Left cardiac atrium (tissue), 4 donors: ENCODE data around the gene SLX4IP. TPM values are rescaled to one million over a fixed set of nuclear protein-coding genes. Genes with fewer than 3 reads are reported as not detected.
"Not testable (repeated sequence)": the region's sequence is repeated elsewhere in the genome, so short reads cannot be mapped to it uniquely, and the experiment has no call there.

ENCODE experiments used
- ATAC-seq, 2 donors: fragments of 200-7000 bp; cut with Tn5 transposase; one replicate each; pipeline ENCODE4 v1.9.1; 2020; ENCODE audit warnings: mild to moderate bottlenecking in 2 of 2, moderate library complexity in 2 of 2
- DNase-seq: peaks from one replicate; pipeline ENCODE4 v3.0.0-alpha.2; 2020
- intact Hi-C, 2 donors: fragments of 100-400 bp; cut with DNase I; formaldehyde crosslinking; loops; one replicate each; pipeline versions ENCODE4 v1.14.1 to v1.15.1; 2022 to 2023
- total RNA-seq, 2 donors: library from RNA; stranded (reverse); fragmentation: NEBNext Ultra II Directional; extraction: Animal tissue kit (Norgen Biotek cat#: 25700); gene quantifications; one replicate each; pipeline ENCODE4 v1.2.1, GENCODE V29; 2021
- donor health status: DM: no; HTN: yes; CAD: no.
- donor health status: DM: no; HTN: yes; CAD: no; lungs with severe emphysema.
- donor health status: DM: yes; HTN: yes; CAD: no.
- donor health status: Dilated cardiomyopathy.

The SLX4IP gene
- total RNA-seq, 2 donors from 2014 or later: 1.7 to 3.1 TPM

DNA sequence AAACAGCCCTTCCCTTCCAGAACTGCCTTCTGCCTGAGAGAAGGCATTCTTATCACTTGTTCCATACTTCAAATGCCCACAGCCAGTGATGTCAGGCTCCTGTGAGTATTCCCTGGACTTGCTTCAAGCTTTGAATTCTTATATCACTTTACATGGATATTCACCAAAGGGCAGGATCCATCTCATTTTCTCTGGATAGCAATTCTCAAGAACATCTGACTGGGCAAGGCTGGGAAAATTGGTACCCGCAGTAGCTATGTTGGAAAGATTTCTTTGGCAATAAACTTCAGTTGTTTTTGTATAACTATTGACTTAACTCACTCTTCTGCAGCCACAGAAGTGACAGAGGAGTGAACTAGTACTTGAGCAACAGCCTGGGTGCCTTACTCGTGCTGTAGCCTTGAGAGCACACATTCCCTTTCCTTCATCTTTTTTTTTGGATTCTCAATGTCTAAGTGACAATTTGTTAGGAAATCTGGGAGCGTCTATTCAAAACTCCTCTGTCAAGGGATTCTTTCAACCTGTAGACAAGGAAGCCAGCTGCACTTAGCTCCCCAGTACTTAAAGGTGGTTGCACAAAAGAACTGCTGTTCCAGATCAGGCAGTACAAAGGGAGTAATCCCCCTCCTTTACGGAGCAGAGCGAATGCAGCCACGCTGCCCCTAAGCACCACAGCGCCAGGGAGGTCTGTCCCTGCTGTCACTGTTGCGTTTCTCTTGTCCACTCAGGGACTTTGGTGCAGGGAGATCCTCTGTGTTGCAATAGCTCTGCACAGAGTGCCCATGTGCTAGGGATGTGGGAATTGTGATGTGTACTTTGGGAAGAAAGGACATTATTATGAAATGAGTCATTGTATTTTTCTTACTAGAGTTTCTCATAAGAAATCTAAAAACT, 169.1 kb downstream of the SLX4IP start:
- DNase-seq (peak; percentile 58), ATAC-seq (peak; percentile 90 to 92)
- intact Hi-C loops: no loop called here

GRCh38 chr20:10604865-10605440, 169.8 kb downstream of the SLX4IP start:
- DNase-seq: no peak
- peak in 1 of 2 donors; percentile 41 for ATAC-seq
- intact Hi-C loops: no loop called here

GRCh38 chr20:10605547-10606195, 170.6 kb downstream of the SLX4IP start:
- ATAC-seq: no peak
- intact Hi-C loops: no loop called here
- DNase-seq: no peak

DNA sequence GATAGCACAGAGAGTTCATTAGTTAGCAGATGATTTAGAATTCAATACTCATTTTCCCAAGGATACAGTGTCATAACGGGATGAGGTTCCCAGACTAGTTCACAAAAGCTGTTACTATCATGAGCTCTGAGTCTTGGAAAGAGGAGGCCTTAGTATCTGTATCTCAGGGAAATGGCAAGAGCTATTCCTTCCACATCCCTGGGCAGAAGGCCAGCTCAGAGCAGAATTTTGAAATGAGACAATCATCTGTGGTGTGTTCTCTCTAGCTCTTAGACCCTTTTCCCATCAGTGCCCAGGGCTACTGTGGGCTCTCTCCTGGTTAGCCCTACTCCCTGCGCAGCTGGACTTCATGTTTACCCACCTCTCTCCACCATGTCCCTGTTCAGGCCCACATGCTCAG, 174.2 kb downstream of the SLX4IP start:
- intact Hi-C loops: no loop called here
- DNase-seq (peak; percentile 76), ATAC-seq (peak; percentile 70 to 75)

GRCh38 chr20:10609770-10610169, 174.7 kb downstream of the SLX4IP start:
- ATAC-seq (peak; percentile 59 to 63), DNase-seq (no peak)
- intact Hi-C loops: no loop called here

GRCh38 chr20:10610251-10610650, 175.1 kb downstream of the SLX4IP start:
- peak; percentile 50 to 76 for ATAC-seq
- intact Hi-C loops: no loop called here
- DNase-seq: no peak

- peak; percentile 62 for DNase-seq
- peak in 1 of 2 donors; percentile 72 for ATAC-seq
- intact Hi-C loops: no loop called here
Observed at GRCh38 chr20:10611357-10611756, 176.3 kb downstream of the SLX4IP start.

- ATAC-seq, DNase-seq, intact Hi-C loops: not testable (repeated sequence)
Observed at GRCh38 chr20:10613426-10613825, 178.3 kb downstream of the SLX4IP start.

- ATAC-seq (no peak), DNase-seq (no peak)
- intact Hi-C loops: no loop called here
Observed at GRCh38 chr20:10613911-10614310, 178.8 kb downstream of the SLX4IP start.

- ATAC-seq: no peak
- intact Hi-C loops: no loop called here
- DNase-seq: no peak
Observed at GRCh38 chr20:10616212-10616611, 181.1 kb downstream of the SLX4IP start.

DNA sequence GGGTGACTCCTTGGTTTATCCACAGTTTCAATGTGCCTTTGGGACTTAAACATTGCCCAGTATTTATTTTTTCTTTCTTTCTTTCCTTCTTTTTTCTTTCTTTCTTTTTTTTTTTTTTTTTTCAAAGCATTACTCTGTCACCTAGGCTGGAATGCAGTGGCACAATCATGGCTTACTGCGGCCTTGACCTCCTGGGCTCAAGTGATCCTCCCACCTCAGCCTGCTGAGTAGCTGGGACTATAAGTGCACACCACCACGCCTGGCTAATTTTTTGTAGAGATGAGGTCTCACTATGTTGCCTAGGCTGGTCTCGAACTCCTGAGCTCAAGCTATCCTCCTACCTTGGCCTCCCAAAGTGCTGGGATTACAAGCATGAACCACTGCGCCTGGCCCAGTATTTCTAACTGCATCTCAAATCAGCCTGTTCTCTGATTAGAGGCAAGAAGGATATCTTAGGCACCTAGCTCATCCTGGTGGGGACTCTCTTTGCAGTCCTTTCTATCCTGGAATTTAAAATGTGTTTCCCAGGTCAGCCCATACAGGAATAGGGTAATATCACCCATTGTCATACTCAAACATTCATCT, 182.5 kb downstream of the SLX4IP start:
- intact Hi-C loops, DNase-seq, ATAC-seq: not testable (repeated sequence)

GRCh38 chr20:10618611-10619245, 183.6 kb downstream of the SLX4IP start:
- intact Hi-C loops: no loop called here
- DNase-seq (no peak), ATAC-seq (no peak)

DNA sequence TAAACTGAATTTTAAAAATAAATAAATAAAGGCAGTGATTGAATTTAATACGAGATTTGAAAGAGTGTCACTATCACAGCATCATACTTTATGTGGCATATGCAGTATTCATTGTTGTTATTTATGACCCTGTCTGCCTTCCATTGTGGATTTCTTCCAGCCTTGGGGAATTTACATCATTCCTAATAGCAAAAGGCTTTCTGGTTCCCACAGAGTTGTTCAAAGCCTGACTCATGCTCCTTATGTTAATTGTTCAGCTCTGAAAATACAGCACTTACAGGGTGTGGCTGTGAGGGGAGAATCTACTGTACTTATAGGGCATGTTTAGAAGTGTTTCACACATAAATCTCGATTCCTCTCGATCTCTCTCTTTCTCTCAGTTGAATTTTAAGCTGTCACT, 184.3 kb downstream of the SLX4IP start:
- ATAC-seq (peak in 1 of 2 donors; percentile 39), DNase-seq (no peak)
- intact Hi-C loops: no loop called here

DNA sequence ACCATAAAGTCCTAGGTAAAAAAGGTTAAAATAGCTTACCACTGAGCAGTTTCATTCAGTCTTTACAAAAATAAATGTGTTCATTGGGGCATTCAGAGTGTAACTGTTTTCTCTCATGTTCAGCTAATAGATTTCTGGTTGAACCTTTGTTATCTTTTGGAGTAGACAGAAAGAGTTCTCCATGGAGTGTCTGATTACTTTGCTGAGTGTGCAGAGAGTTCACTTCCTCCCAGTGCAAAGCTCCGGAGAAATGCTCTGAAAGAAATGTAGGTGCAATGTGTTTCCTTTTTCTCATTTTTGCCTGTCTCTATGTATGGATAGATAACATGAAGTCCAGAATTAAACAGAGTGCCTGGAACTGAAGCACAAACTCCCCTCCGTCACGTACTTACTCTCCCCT, 186.0 kb downstream of the SLX4IP start:
- no peak for ATAC-seq
- DNase-seq: no peak
- intact Hi-C loops: no loop called here

- ATAC-seq: peak; percentile 75 to 91
Observed at GRCh38 chr20:10622657-10623418, 187.7 kb downstream of the SLX4IP start.

GRCh38 chr20:10625641-10626040, 190.5 kb downstream of the SLX4IP start:
- ATAC-seq (no peak), DNase-seq (no peak)

More at GRCh38 chr20:10622657-10623418, 187.7 kb downstream of the SLX4IP start:
- peak; percentile 62 for DNase-seq
- intact Hi-C loops: no loop called here

DNA sequence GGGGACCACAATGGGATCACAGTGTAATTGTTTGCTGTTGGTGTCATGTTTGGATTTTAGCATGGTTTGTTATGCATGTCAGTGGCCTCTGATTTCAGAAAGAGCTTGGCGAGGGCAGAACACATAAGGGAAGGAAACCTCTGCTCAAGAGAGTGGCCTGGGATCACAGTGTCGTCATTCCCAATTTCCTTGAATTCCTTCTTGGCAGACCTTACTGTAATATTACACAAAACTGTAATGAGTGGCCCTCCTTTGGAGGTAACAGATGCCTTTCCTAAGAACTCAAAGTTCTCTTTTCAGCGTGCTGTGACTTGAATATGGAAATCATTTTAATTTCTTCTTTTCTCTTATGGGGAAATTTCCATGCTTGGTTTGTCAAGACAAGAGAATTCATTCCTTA, 191.8 kb downstream of the SLX4IP start:
- intact Hi-C loops: no loop called here
- DNase-seq: no peak
- peak in 1 of 2 donors; percentile 75 for ATAC-seq

More at GRCh38 chr20:10625641-10626040, 190.5 kb downstream of the SLX4IP start:
- intact Hi-C loops: no loop called here

- DNase-seq: no peak
- intact Hi-C loops: no loop called here
- ATAC-seq: peak in 1 of 2 donors; percentile 35
Observed at GRCh38 chr20:10629946-10630650, 195.0 kb downstream of the SLX4IP start.
